IMR-90 (cell line): ENCODE measurements around the gene MYO1F. TPM values are rescaled to one million over a fixed set of nuclear protein-coding genes. Genes with fewer than 3 reads are reported as not detected.

ENCODE experiments used
- ATAC-seq: fragments of 200-7000 bp; cut with Tn5 transposase; 2 replicates; pipeline ENCODE4 v1.9.1; 2020; ENCODE audit warnings: low read depth, mild to moderate bottlenecking, moderate library complexity
- BruUV-seq: library from RNA; stranded (reverse); fragments of 400-500 nt; replicated peaks from 2 replicates; lab custom pipeline; 2021; lab: Mats Ljungman, UMichigan
- CTCF ChIA-PET: fragments of 300-600 bp; formaldehyde crosslinking; extraction: SDS; loops from one replicate; lab custom pipeline; 2021; ENCODE audit warnings: antibody characterized with exemption; lab: Yijun Ruan, JAX
- POLR2A ChIA-PET: fragments of 300-600 bp; sonication (Branson Sonifier 250); formaldehyde crosslinking; loops from one replicate; lab custom pipeline; 2022; ENCODE audit warnings: antibody characterized with exemption; ENCODE audit not compliant: unreplicated experiment; lab: Charles Lee
- DNase-seq: peaks from one replicate; pipeline ENCODE4 v3.0.0; 2013
- H2AFZ ChIP-seq: replicated peaks from 2 replicates; pipeline ENCODE3; 2013; ENCODE audit warnings: low read length, mild to moderate bottlenecking; ENCODE audit not compliant: poor library complexity
- H2AK5ac ChIP-seq: 2 replicates; pipeline ENCODE4 v1.6.1; 2013; ENCODE audit warnings: low read depth, low read length, inconsistent platforms
- H2AK9ac ChIP-seq: replicated peaks from 2 replicates; pipeline ENCODE3; 2013; ENCODE audit warnings: mild to moderate bottlenecking, low read depth, low read length, moderate library complexity; ENCODE audit not compliant: poor library complexity
- H2BK120ac ChIP-seq: 2 replicates; pipeline ENCODE4 v1.6.1; 2013; ENCODE audit warnings: low read depth, low read length, inconsistent platforms
- H2BK15ac ChIP-seq: 3 replicates; pipeline ENCODE4 v1.6.1; 2013; ENCODE audit warnings: low read depth, low read length, inconsistent platforms
- H2BK20ac ChIP-seq: 2 replicates; pipeline ENCODE4 v1.6.1; 2013; ENCODE audit warnings: low read depth, mild to moderate bottlenecking, inconsistent platforms, low read length, moderate library complexity
- H2BK5ac ChIP-seq: 2 replicates; pipeline ENCODE4 v1.6.1; 2013; ENCODE audit warnings: mild to moderate bottlenecking, low read depth, low read length, inconsistent platforms; ENCODE audit not compliant: poor library complexity, severe bottlenecking
- H3K14ac ChIP-seq: replicated peaks from 2 replicates; pipeline ENCODE4 v1.6.1; 2013; ENCODE audit warnings: low read depth, low read length, inconsistent platforms
- H3K18ac ChIP-seq: 2 replicates; pipeline ENCODE4 v1.6.1; 2013; ENCODE audit warnings: low read depth, low read length, control low read depth
- H3K23ac ChIP-seq: 2 replicates; pipeline ENCODE4 v1.6.1; 2013; ENCODE audit warnings: low read depth, low read length, inconsistent platforms
- H3K27ac ChIP-seq: 2 replicates; pipeline ENCODE4 v1.5.1; 2013; ENCODE audit warnings: mild to moderate bottlenecking, control low read depth, low read length; ENCODE audit not compliant: insufficient read depth
- H3K27me3 ChIP-seq: 2 replicates; pipeline ENCODE4 v1.6.1; 2013; ENCODE audit warnings: low read length; ENCODE audit not compliant: control insufficient read depth, insufficient read depth
- H3K36me3 ChIP-seq: 2 replicates; pipeline ENCODE4 v1.6.1; 2013; ENCODE audit warnings: low read length, mixed read lengths; ENCODE audit not compliant: control insufficient read depth, insufficient read depth
- H3K4ac ChIP-seq: 2 replicates; pipeline ENCODE4 v1.6.1; 2013; ENCODE audit warnings: low read depth, low read length, inconsistent platforms
- H3K4me1 ChIP-seq: 2 replicates; pipeline ENCODE4 v1.6.1; 2013; ENCODE audit warnings: low read length, mixed read lengths; ENCODE audit not compliant: control insufficient read depth, insufficient read depth
- H3K4me2 ChIP-seq: 2 replicates; pipeline ENCODE4 v1.6.1; 2013; ENCODE audit warnings: low read depth, mild to moderate bottlenecking, control low read depth, low read length, moderate library complexity
- H3K4me3 ChIP-seq: 2 replicates; pipeline ENCODE4 v1.5.1; 2013; ENCODE audit warnings: low read depth, mild to moderate bottlenecking, control low read depth, low read length, moderate library complexity; ENCODE audit not compliant: insufficient read depth
- H3K56ac ChIP-seq: 2 replicates; pipeline ENCODE4 v1.6.1; 2013; ENCODE audit warnings: low read length, inconsistent platforms; ENCODE audit not compliant: insufficient read depth; ENCODE audit errors: extremely low read depth
- H3K79me1 ChIP-seq, 2 experiments: 2 replicates each; pipeline ENCODE4 v1.6.1; 2013; ENCODE audit warnings: low read length in 2 of 2, inconsistent platforms in 1 of 2, low read depth in 1 of 2
- H3K9ac ChIP-seq: 2 replicates; pipeline ENCODE4 v1.6.1; 2013; ENCODE audit warnings: low read depth, low read length, control low read depth
- H3K9me1 ChIP-seq: 2 replicates; pipeline ENCODE4 v1.6.1; 2013; ENCODE audit warnings: low read length, inconsistent platforms; ENCODE audit not compliant: insufficient read depth
- H3K9me3 ChIP-seq: 2 replicates; pipeline ENCODE4 v1.6.1; 2013; ENCODE audit warnings: low read length; ENCODE audit not compliant: control insufficient read depth, insufficient read depth
- H4K20me1 ChIP-seq: 2 replicates; pipeline ENCODE4 v1.6.1; 2013; ENCODE audit warnings: low read length, inconsistent platforms; ENCODE audit not compliant: insufficient read depth
- H4K5ac ChIP-seq: 2 replicates; pipeline ENCODE4 v1.6.1; 2013; ENCODE audit warnings: mild to moderate bottlenecking, low read depth, low read length, control low read depth
- H4K8ac ChIP-seq, 2 experiments: 2 replicates each; pipeline ENCODE4 v1.6.1; 2013; ENCODE audit warnings: low read depth in 2 of 2, low read length in 2 of 2, control low read depth in 1 of 2, inconsistent platforms in 1 of 2
- H4K91ac ChIP-seq: 2 replicates; pipeline ENCODE4 v1.6.1; 2013; ENCODE audit warnings: low read depth, low read length, inconsistent platforms; ENCODE audit not compliant: insufficient read depth
- BHLHE40 ChIP-seq: fragments of 150-350 bp; IDR thresholded peaks from 2 replicates; pipeline ENCODE4 v1.6.1; 2016; ENCODE audit warnings: mild to moderate bottlenecking, low read depth, low read length
- CEBPB ChIP-seq: IDR thresholded peaks from 2 replicates; pipeline ENCODE4 v1.6.1; 2012; ENCODE audit warnings: low read depth, low read length, improper control_type of control experiment
- CHD1 ChIP-seq: IDR thresholded peaks from 2 replicates; pipeline ENCODE4 v1.6.1; 2012; ENCODE audit warnings: low read depth, low read length, improper control_type of control experiment
- NFE2L2 ChIP-seq: fragments of 150-350 bp; IDR thresholded peaks from 2 replicates; pipeline ENCODE4 v1.6.1; 2016; ENCODE audit warnings: low read depth, mild to moderate bottlenecking, low read length
- RFX5 ChIP-seq: IDR thresholded peaks from 2 replicates; pipeline ENCODE4 v1.8.0; 2012; ENCODE audit warnings: low read depth, mild to moderate bottlenecking, low read length, moderate library complexity
- WGBS, 2 experiments: methylation state at CpG; one replicate each; pipeline versions ENCODE4 v1.1.5 to v1.1.7; 2013; ENCODE audit warnings: missing lambda C conversion rate in 2 of 2; ENCODE audit not compliant: insufficient read length in 1 of 2; ENCODE audit errors: extremely low coverage in 2 of 2; 5-methylcytosine and 5-hydroxymethylcytosine counted together
- dilution Hi-C: fragments of 300-500 bp; cut with HindIII; formaldehyde crosslinking; loops from one replicate; pipeline ENCODE4 v1.14.3; 2018; ENCODE audit warnings: low sequenced_read_pairs; ENCODE audit not compliant: unreplicated experiment
- in situ Hi-C: fragments of 300-500 bp; cut with MboI; formaldehyde crosslinking; loops from 3 replicates; pipeline ENCODE4 v1.14.3; 2019; ENCODE audit warnings: low sequenced_read_pairs, inconsistent platforms, mixed read lengths
- intact Hi-C: fragments of 100-400 bp; cut with micrococcal nuclease; formaldehyde crosslinking; loops from 2 replicates; pipeline ENCODE4 v1.10.0; 2022
- polyA plus RNA-seq, 3 experiments: library from polyadenylated mRNA; depleted of rRNA; stranded (reverse); fragments of >200 nt; gene quantifications; 2 replicates each; pipeline ENCODE4 v1.2.3, GENCODE V29; 2012; ENCODE audit warnings: low replicate concordance in 1 of 3
- total RNA-seq: library from RNA; depleted of rRNA; stranded (reverse); fragments of >200 nt; gene quantifications from 2 replicates; pipeline ENCODE4 v1.2.3, GENCODE V29; 2012

MYO1F gene
- total and polyA plus RNA-seq, 2 of the 4 experiments (the other 2 are of a cell fraction): 0.14 to 0.18 TPM

GRCh38 chr19:8545743-8546142 lies 31.5 kb downstream of the MYO1F start:
- Histone ChIP-seq H4K91ac (no peak overlapping the region), H3K56ac (no peak overlapping the region), H2AK9ac (no peak overlapping the region), H3K79me1 (peaks cover 0 to 4% of the 10 kb centered on the region in 2 experiments; a peak in 1 of 4 replicates), H3K27ac (no peak overlapping the region), H4K5ac (no peak overlapping the region), H3K4me1 (peaks cover 2% of the 10 kb centered on the region; the same call in 1 of the 2 replicates), H3K23ac (no peak overlapping the region), H2AK5ac (no peak overlapping the region), H2BK15ac (no peak overlapping the region), H3K4me3 (no peak overlapping the region), H3K4ac (no peak overlapping the region), H3K9me3 (no peaks in the 10 kb centered on the region), H2AFZ (no peak overlapping the region), H3K9ac (no peak overlapping the region), H3K18ac (no peak overlapping the region), H2BK120ac (no peak overlapping the region), H3K4me2 (no peak overlapping the region), H3K27me3 (no peaks in the 10 kb centered on the region), H4K20me1 (no peaks in the 10 kb centered on the region), H2BK20ac (no peak overlapping the region), H3K36me3 (peaks cover 25% of the 10 kb centered on the region), H3K14ac (no peak overlapping the region), H3K9me1 (peaks cover 2% of the 10 kb centered on the region; the same call in 1 of the 2 replicates), H2BK5ac (no peak overlapping the region), H4K8ac (no peak overlapping the region)
- DNase-seq (no peak), ATAC-seq (no peak)
- ChIA-PET POLR2A (no interaction called here), CTCF (interaction anchor here (0.6 kb wide), 1 partner anchor 280 kb away, joined by 3 read pairs; no protein-coding TSS in a partner anchor)
- no CpG with 5 or more reads among the region's 8 CpGs for WGBS, 2 experiments
- dilution Hi-C loops: no loop called here
- intact Hi-C loops: no loop called here
- TF ChIP-seq RFX5: no peak
- TF ChIP-seq CHD1: no peak
- no peak for TF ChIP-seq CEBPB
- no peak for TF ChIP-seq BHLHE40
- TF ChIP-seq NFE2L2: no peak
- no TSS peak for BruUV-seq
- in situ Hi-C loops: no loop called here
